Neuronal stem cell (in vitro differentiated cells): ENCODE measurements around the gene RNF187. TPM values are rescaled to one million over a fixed set of nuclear protein-coding genes. Genes with fewer than 3 reads are reported as not detected.

Experiments
- DNase-seq: peaks from one replicate; pipeline ENCODE4 v3.0.0-alpha.2; 2013; ENCODE audit warnings: low spot score
- H2AFZ ChIP-seq: one replicate; pipeline ENCODE4 v1.6.1; 2013; ENCODE audit warnings: mild to moderate bottlenecking, low read length, inconsistent platforms
- H2AK5ac ChIP-seq: 2 replicates; pipeline ENCODE4 v1.6.1; 2013; ENCODE audit warnings: low read depth, mild to moderate bottlenecking, inconsistent platforms, low read length, moderate library complexity, mixed read lengths
- H2BK120ac ChIP-seq: 2 replicates; pipeline ENCODE4 v1.6.1; 2013; ENCODE audit warnings: low read depth, mild to moderate bottlenecking, inconsistent platforms, low read length, moderate library complexity, mixed read lengths
- H2BK12ac ChIP-seq: one replicate; pipeline ENCODE4 v1.6.1; 2013; ENCODE audit warnings: low read length, inconsistent platforms
- H2BK15ac ChIP-seq: 2 replicates; pipeline ENCODE4 v1.6.1; 2013; ENCODE audit warnings: mild to moderate bottlenecking, low read length, inconsistent platforms, mixed read lengths
- H2BK5ac ChIP-seq: one replicate; pipeline ENCODE4 v1.6.1; 2013; ENCODE audit warnings: inconsistent platforms, mild to moderate bottlenecking, low read length, moderate library complexity
- H3K14ac ChIP-seq: one replicate; pipeline ENCODE4 v1.6.1; 2013; ENCODE audit warnings: low read length, inconsistent platforms
- H3K18ac ChIP-seq: 2 replicates; pipeline ENCODE4 v1.6.1; 2013; ENCODE audit warnings: low read length, inconsistent platforms
- H3K23ac ChIP-seq: 2 replicates; pipeline ENCODE4 v1.6.1; 2013; ENCODE audit warnings: low read depth, mild to moderate bottlenecking, mixed read lengths, low read length, inconsistent platforms; ENCODE audit not compliant: poor library complexity
- H3K27ac ChIP-seq: replicated peaks from 3 replicates; pipeline ENCODE4 v1.5.1; 2013; ENCODE audit warnings: low read length, inconsistent platforms
- H3K27me3 ChIP-seq, 3 experiments: 2 replicates each; pipeline ENCODE4 v1.6.1; 2013; ENCODE audit warnings: low read length in 3 of 3, mild to moderate bottlenecking in 2 of 3, inconsistent platforms in 1 of 3, low read depth in 1 of 3, mixed read lengths in 1 of 3, moderate library complexity in 1 of 3; ENCODE audit not compliant: control insufficient read depth in 3 of 3, insufficient read depth in 3 of 3
- H3K36me3 ChIP-seq, 2 donors: replicated peaks in 1 of 2; 2 replicates each; pipeline ENCODE4 v1.6.1; 2013; ENCODE audit warnings: low read length in 2 of 2; ENCODE audit not compliant: control insufficient read depth in 2 of 2, insufficient read depth in 2 of 2
- H3K4ac ChIP-seq: 2 replicates; pipeline ENCODE4 v1.6.1; 2013; ENCODE audit warnings: inconsistent platforms, mild to moderate bottlenecking, low read length, moderate library complexity
- H3K4me1 ChIP-seq, 2 donors: 1 replicate in 1 of 2; 2 replicates in 1 of 2; pipeline ENCODE4 v1.6.1; 2013; ENCODE audit warnings: low read length in 2 of 2, low read depth in 1 of 2; ENCODE audit not compliant: control insufficient read depth in 2 of 2, insufficient read depth in 1 of 2
- H3K4me2 ChIP-seq: one replicate; pipeline ENCODE4 v1.6.1; 2013; ENCODE audit warnings: mild to moderate bottlenecking, low read length, inconsistent platforms; ENCODE audit not compliant: insufficient read depth, poor library complexity, severe bottlenecking
- H3K4me3 ChIP-seq, 2 donors: 2 replicates each; pipeline ENCODE4 v1.5.1; 2013; ENCODE audit warnings: low read length in 2 of 2, mild to moderate bottlenecking in 2 of 2, inconsistent platforms in 1 of 2, moderate library complexity in 1 of 2
- H3K79me1 ChIP-seq: one replicate; pipeline ENCODE4 v1.6.1; 2013; ENCODE audit warnings: low read depth, mild to moderate bottlenecking, inconsistent platforms, low read length, moderate library complexity
- H3K9ac ChIP-seq: one replicate; pipeline ENCODE4 v1.6.1; 2013; ENCODE audit warnings: mild to moderate bottlenecking, low read depth, low read length, inconsistent platforms; ENCODE audit not compliant: poor library complexity
- H3K9me3 ChIP-seq, 2 donors: replicated peaks in 1 of 2; 2 replicates each; pipeline versions ENCODE3 to v1.6.1; 2013; ENCODE audit warnings: low read length in 2 of 2, mild to moderate bottlenecking in 2 of 2, inconsistent platforms in 1 of 2, low read depth in 1 of 2, mixed read lengths in 1 of 2, moderate library complexity in 1 of 2; ENCODE audit not compliant: control insufficient read depth in 2 of 2, insufficient read depth in 1 of 2
- H4K8ac ChIP-seq: one replicate; pipeline ENCODE4 v1.6.1; 2013; ENCODE audit warnings: low read depth, mild to moderate bottlenecking, inconsistent platforms, low read length, moderate library complexity
- H4K91ac ChIP-seq: one replicate; pipeline ENCODE4 v1.6.1; 2013; ENCODE audit warnings: low read length, low read depth, mild to moderate bottlenecking, inconsistent platforms; ENCODE audit not compliant: poor library complexity
- WGBS, 2 donors: extraction: QIAGEN DNeasy Blood & Tissue Kit; methylation state at CpG; one replicate each; pipeline ENCODE4 v1.1.7; 2013; ENCODE audit warnings: missing lambda C conversion rate in 2 of 2, mixed read lengths in 1 of 2; ENCODE audit not compliant: insufficient read length in 2 of 2, insufficient replicate concordance in 1 of 2; ENCODE audit errors: extremely low coverage in 2 of 2; 5-methylcytosine and 5-hydroxymethylcytosine counted together
- small RNA-seq: library from polyadenylated mRNA; stranded (forward); fragments of <200 nt; extraction: miRNeasy Mini kit (QIAGEN cat#:217004); gene quantifications from one replicate; pipeline ENCODE3, GENCODE V24; 2013; ENCODE audit not compliant: insufficient read depth

Gene RNF187

DNA sequence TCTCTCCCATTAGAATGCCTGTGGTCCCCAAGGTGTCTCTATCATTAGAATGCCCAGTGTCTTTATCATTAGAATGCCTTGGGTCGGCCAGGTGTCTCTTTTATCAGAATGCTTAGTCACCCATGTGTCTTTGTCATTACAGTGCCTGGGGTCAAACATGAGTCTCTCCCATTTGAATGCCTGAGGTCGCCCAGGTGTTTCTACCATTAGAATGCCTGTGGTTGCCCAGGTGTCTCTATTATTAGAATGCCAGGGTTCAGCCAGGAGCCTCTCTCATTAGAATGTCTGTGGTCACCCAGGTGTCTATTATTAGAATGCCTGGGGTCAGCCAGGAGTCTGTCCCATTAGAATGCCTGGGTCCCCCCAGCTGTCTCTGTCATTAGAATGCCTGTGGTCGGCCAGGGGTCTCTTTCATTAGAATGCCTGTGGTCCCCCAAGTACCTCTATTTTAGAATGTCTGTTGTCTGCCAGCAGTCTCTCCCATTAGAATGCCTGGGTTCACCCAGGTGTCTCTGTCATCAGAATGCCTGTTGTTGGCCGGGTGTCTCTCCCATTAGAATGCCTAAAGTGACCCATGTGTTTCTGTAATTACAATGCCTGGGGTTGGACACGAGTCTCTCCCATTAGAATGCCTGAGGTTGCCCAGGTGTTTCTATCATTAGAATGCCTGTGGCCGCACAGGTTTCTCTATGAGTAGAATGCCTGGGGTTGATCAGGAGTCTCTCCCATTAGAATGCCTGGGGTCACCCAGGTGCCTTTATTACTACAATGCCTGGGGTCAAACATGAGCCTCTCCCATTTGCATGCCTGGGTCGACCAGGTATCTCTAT is 57.1 kb downstream of the RNF187 start:
- Histone ChIP-seq H2BK12ac (no peak overlapping the region), H3K9ac (no peak overlapping the region), H3K4me2 (no peak overlapping the region), H2AK5ac (no peak overlapping the region), H2BK15ac (no peak overlapping the region), H4K8ac (no peak overlapping the region), H4K91ac (no peak overlapping the region), H3K27me3 (no peaks in the 10 kb centered on the region), H3K4me1 (no peaks in the 10 kb centered on the region), H2AFZ (no peak overlapping the region), H3K36me3 (no peaks in the 10 kb centered on the region), H3K23ac (no peak overlapping the region), H3K4ac (no peak overlapping the region), H3K18ac (no peak overlapping the region), H3K27ac (no peak overlapping the region), H3K79me1 (no peaks in the 10 kb centered on the region), H3K14ac (no peak overlapping the region), H3K9me3 (peaks cover 0 to 2% of the 10 kb centered on the region in 2 donors), H3K4me3 (no peak overlapping the region), H2BK120ac (no peak overlapping the region), H2BK5ac (no peak overlapping the region)
- WGBS, 2 donors, result no CpG with 5 or more reads among the region's 7 CpGs
- no peak for DNase-seq

DNA sequence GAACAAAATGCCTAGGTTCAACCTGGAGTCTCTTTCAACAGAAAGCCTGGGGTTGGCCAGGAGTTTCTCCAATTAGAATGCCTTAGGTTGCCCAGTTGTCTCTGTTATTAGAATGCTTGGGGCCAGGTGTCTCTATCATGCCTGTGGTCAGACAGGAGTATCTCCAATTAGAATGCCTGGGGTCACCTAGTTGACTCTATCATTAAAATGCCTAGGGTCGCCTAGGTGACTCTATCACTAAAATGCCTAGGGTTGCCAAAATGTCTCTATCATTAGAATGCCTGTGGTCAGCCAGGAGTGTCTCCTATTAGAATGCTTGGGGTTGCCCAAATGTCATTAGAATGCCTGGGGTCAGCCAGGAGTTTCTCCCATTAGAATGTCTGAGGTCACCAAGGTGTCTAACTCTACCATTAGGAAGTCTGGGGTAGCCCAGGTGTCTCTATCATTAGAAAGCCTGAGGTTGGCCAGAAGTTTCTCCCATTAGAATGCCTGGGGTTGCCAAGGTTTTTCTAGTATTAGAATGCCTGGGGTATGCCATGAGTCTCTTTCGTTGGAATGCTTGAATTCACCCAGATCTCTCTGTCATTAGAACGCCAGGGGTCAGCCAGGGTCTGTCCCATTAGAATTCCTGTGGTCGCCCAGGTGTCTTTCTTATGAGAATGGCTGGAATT is 57.9 kb downstream of the RNF187 start:
- no peaks in the 10 kb centered on the region for H3K27me3 ChIP-seq
- WGBS, 2 donors, result no CpG with 5 or more reads among the region's 4 CpGs

More for the DNA sequence above, 57.9 kb downstream of the RNF187 start:
- no peak overlapping the region for H2BK15ac ChIP-seq
- H3K9me3 ChIP-seq, result peaks cover 0 to 2% of the 10 kb centered on the region in 2 donors
- no peaks in the 10 kb centered on the region for H3K36me3 ChIP-seq
- H3K4me1 ChIP-seq, result no peaks in the 10 kb centered on the region
- no peak overlapping the region for H3K9ac ChIP-seq
- no peak overlapping the region for H3K4ac ChIP-seq
- no peak overlapping the region for H3K18ac ChIP-seq
- no peak overlapping the region for H2BK12ac ChIP-seq
- no peak for DNase-seq
- no peak overlapping the region for H2AFZ ChIP-seq
- H3K23ac ChIP-seq, result no peak overlapping the region
- H2BK120ac ChIP-seq, result no peak overlapping the region
- no peak overlapping the region for H4K8ac ChIP-seq
- no peak overlapping the region for H4K91ac ChIP-seq
- no peaks in the 10 kb centered on the region for H3K79me1 ChIP-seq
- no peak overlapping the region for H3K4me2 ChIP-seq
- no peak overlapping the region for H3K27ac ChIP-seq
- no peak overlapping the region for H3K4me3 ChIP-seq
- no peak overlapping the region for H2BK5ac ChIP-seq
- no peak overlapping the region for H2AK5ac ChIP-seq
- H3K14ac ChIP-seq, result no peak overlapping the region

Small RNA genes lying within 50 kb of the gene (small RNA-seq; reads per million reads assigned to genes)
- gene MIR4666A, result not detected
